Vagina (tissue), 2 donors: ENCODE measurements around the gene FRMD1.

Experiments used
- POLR2A ChIP-seq, 2 donors: fragments of 450-650 bp; IDR thresholded peaks; one replicate each; pipeline ENCODE4 v1.6.1; 2017; ENCODE audit warnings: antibody characterized with exemption in 2 of 2, mild to moderate bottlenecking in 2 of 2, moderate library complexity in 2 of 2
- TF ChIP-seq, protein P1 (sequence below), 3 experiments: fragments of 450-650 bp in 2 of 3; fragments of 200-600 bp in 1 of 3; sonication (generic) in 1 of 3; IDR thresholded peaks; one replicate each; pipeline ENCODE4 v1.5.1; 2017 to 2019; ENCODE audit warnings: antibody characterized with exemption in 3 of 3, mild to moderate bottlenecking in 2 of 3, moderate library complexity in 2 of 3

GRCh38 chr6:168107191-168107983, 28.4 kb upstream of the FRMD1 start:
- TF ChIP-seq, protein P1, sequence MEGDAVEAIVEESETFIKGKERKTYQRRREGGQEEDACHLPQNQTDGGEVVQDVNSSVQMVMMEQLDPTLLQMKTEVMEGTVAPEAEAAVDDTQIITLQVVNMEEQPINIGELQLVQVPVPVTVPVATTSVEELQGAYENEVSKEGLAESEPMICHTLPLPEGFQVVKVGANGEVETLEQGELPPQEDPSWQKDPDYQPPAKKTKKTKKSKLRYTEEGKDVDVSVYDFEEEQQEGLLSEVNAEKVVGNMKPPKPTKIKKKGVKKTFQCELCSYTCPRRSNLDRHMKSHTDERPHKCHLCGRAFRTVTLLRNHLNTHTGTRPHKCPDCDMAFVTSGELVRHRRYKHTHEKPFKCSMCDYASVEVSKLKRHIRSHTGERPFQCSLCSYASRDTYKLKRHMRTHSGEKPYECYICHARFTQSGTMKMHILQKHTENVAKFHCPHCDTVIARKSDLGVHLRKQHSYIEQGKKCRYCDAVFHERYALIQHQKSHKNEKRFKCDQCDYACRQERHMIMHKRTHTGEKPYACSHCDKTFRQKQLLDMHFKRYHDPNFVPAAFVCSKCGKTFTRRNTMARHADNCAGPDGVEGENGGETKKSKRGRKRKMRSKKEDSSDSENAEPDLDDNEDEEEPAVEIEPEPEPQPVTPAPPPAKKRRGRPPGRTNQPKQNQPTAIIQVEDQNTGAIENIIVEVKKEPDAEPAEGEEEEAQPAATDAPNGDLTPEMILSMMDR (IDR thresholded peaks at IDR 0.05): no peak
- TF ChIP-seq POLR2A (IDR thresholded peaks at IDR 0.05): no peak
